Neural cell (in vitro differentiated cells): ENCODE data around the gene RAB3IL1. TPM values are rescaled to one million over a fixed set of nuclear protein-coding genes. Genes with fewer than 3 reads are reported as not detected.

Experiments
- H2AFZ ChIP-seq: fragments of 200-600, 300-800 bp; sonication (generic), shearing (Covaris generic); 2 replicates; pipeline ENCODE4 v1.6.0; 2014; ENCODE audit warnings: low read depth, mild to moderate bottlenecking, antibody characterized with exemption, low read length, moderate library complexity
- H3F3A ChIP-seq: fragments of 200-600 bp; shearing (Covaris generic); 2 replicates; pipeline ENCODE4 v1.6.1; 2016; ENCODE audit warnings: mild to moderate bottlenecking, moderate library complexity, mixed read lengths, antibody characterized with exemption, low read length; ENCODE audit not compliant: insufficient read depth, poor library complexity, severe bottlenecking
- H3K27ac ChIP-seq: fragments of 200-600, 300-800 bp; sonication (generic), shearing (Covaris generic); 2 replicates; pipeline ENCODE4 v1.5.1; 2014; ENCODE audit warnings: mild to moderate bottlenecking, low read length, moderate library complexity
- H3K27me3 ChIP-seq: fragments of 300-800, 200-600 bp; sonication (generic), shearing (Covaris generic); 2 replicates; pipeline ENCODE4 v1.6.0; 2014; ENCODE audit warnings: mild to moderate bottlenecking, low read depth, low read length, moderate library complexity; ENCODE audit not compliant: insufficient read depth
- H3K36me3 ChIP-seq: fragments of 300-800, 200-600 bp; sonication (generic), shearing (Covaris generic); 2 replicates; pipeline ENCODE4 v1.5.1; 2014; ENCODE audit warnings: mild to moderate bottlenecking, antibody characterized with exemption, low read length, moderate library complexity; ENCODE audit not compliant: insufficient read depth
- H3K4me2 ChIP-seq: fragments of 300-800, 200-600 bp; sonication (generic), shearing (Covaris generic); 2 replicates; pipeline ENCODE4 v1.6.0; 2014; ENCODE audit warnings: mild to moderate bottlenecking, low read length
- H3K4me3 ChIP-seq: fragments of 300-800, 200-600 bp; sonication (generic), shearing (Covaris generic); 2 replicates; pipeline ENCODE4 v1.5.1; 2014; ENCODE audit warnings: mild to moderate bottlenecking, low read length, moderate library complexity
- H3K79me2 ChIP-seq: fragments of 200-600 bp; shearing (Covaris generic); replicated peaks from 2 replicates; pipeline ENCODE4 v1.6.0; 2014; ENCODE audit warnings: mild to moderate bottlenecking, low read length, moderate library complexity; ENCODE audit not compliant: insufficient read depth
- H3K9ac ChIP-seq: fragments of 300-800, 200-600 bp; sonication (generic), shearing (Covaris generic); 2 replicates; pipeline ENCODE4 v1.6.1; 2016; ENCODE audit warnings: mild to moderate bottlenecking, low read length, mixed read lengths
- H3K9me2 ChIP-seq: fragments of 200-600 bp; shearing (Covaris generic); 2 replicates; pipeline ENCODE4 v1.6.1; 2016; ENCODE audit warnings: mild to moderate bottlenecking, low read length, mixed read lengths; ENCODE audit not compliant: insufficient read depth
- H3K9me3 ChIP-seq: fragments of 200-600, 300-800 bp; sonication (generic), shearing (Covaris generic); 2 replicates; pipeline ENCODE4 v1.6.1; 2016; ENCODE audit warnings: mild to moderate bottlenecking, mixed run types, low read length, moderate library complexity, mixed read lengths
- H4K20me1 ChIP-seq: fragments of 200-600 bp; shearing (Covaris generic); 2 replicates; pipeline ENCODE4 v1.6.1; 2016; ENCODE audit warnings: mild to moderate bottlenecking, mixed run types; ENCODE audit not compliant: insufficient read depth
- CTCF ChIP-seq: fragments of 450-650 bp; IDR thresholded peaks from 2 replicates; pipeline ENCODE4 v1.5.1; 2014; ENCODE audit warnings: antibody characterized with exemption, mild to moderate bottlenecking, moderate library complexity; ENCODE audit not compliant: poor library complexity, severe bottlenecking
- EP300 ChIP-seq: fragments of 450-650 bp; conservative IDR thresholded peaks from 2 replicates; pipeline ENCODE4 v1.6.1; 2014; ENCODE audit warnings: antibody characterized with exemption, mild to moderate bottlenecking, moderate library complexity; ENCODE audit not compliant: poor library complexity, severe bottlenecking
- EZH2 ChIP-seq: fragments of 200-600, 300-800 bp; shearing (Covaris generic), sonication (generic); IDR thresholded peaks from 2 replicates; pipeline ENCODE4 v1.6.1; 2014; ENCODE audit warnings: antibody characterized with exemption, low read length, borderline replicate concordance, mild to moderate bottlenecking; ENCODE audit not compliant: insufficient read depth, poor library complexity, severe bottlenecking
- MXI1 ChIP-seq: fragments of 450-650 bp; conservative IDR thresholded peaks from 2 replicates; pipeline ENCODE4 v1.6.1; 2014; ENCODE audit warnings: antibody characterized with exemption, mild to moderate bottlenecking; ENCODE audit not compliant: poor library complexity, severe bottlenecking
- POLR2AphosphoS5 ChIP-seq: IDR thresholded peaks from 2 replicates; pipeline ENCODE4 v1.6.1; 2012
- RAD21 ChIP-seq: fragments of 450-650 bp; conservative IDR thresholded peaks from 2 replicates; pipeline ENCODE4 v1.6.1; 2014; ENCODE audit warnings: antibody characterized with exemption, mild to moderate bottlenecking, moderate library complexity
- REST ChIP-seq: IDR thresholded peaks from 2 replicates; pipeline ENCODE4 v1.6.1; 2012; ENCODE audit warnings: borderline replicate concordance
- SMC3 ChIP-seq: fragments of 450-650 bp; conservative IDR thresholded peaks from 2 replicates; pipeline ENCODE4 v1.6.1; 2014; ENCODE audit warnings: antibody characterized with exemption, mild to moderate bottlenecking, moderate library complexity; ENCODE audit not compliant: poor library complexity
- TAF1 ChIP-seq: IDR thresholded peaks from 2 replicates; pipeline ENCODE4 v1.6.1; 2012; ENCODE audit warnings: low read depth
- polyA plus RNA-seq: library from polyadenylated mRNA; depleted of rRNA; stranded (reverse); fragments of >200 nt; gene quantifications from 2 replicates; pipeline ENCODE4 v1.2.3, GENCODE V29; 2014

Gene RAB3IL1
- polyA plus RNA-seq, 1 donor from 2014 or later = 1.6 TPM

DNA sequence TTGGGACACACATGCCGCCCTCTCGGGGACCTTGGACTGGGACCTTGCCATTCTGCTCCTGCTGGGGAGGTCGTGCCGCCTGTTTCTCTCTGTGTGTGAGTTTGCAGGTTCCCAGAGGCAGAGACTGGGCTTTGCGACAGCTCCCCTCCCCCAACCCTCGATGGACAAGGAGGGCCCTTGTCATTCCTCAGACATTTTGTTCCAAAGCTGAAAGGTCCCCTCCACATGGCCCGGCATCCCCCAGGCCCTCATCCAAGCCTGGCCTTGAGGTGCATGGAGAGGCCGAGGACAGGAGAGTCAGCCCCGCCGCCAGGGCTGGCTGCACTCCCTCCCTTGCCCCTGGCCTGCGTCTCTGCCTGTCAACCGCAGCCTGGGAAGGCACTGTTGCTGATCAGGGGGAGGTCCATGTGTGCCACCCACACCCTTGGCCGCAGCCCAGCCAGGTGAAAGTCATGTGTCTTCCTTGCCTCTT lies 63.6 kb downstream of the RAB3IL1 start:
- Histone ChIP-seq H4K20me1 (no peaks in the 10 kb centered on the region), H3K27me3 (no peaks in the 10 kb centered on the region), H3K4me3 (no peak overlapping the region), H2AFZ (no peak overlapping the region), H3K4me2 (no peak overlapping the region), H3K9me3 (no peaks in the 10 kb centered on the region), H3K9me2 (no peaks in the 10 kb centered on the region), H3K36me3 (peaks cover 10% of the 10 kb centered on the region), H3F3A (no peaks in the 10 kb centered on the region), H3K27ac (no peak overlapping the region), H3K79me2 (no peaks in the 10 kb centered on the region), H3K9ac (no peak overlapping the region)
- TF ChIP-seq EP300 (no peak), MXI1 (no peak), EZH2 (no peak), POLR2AphosphoS5 (no peak), REST (no peak), RAD21 (no peak), TAF1 (no peak), CTCF (no peak), SMC3 (no peak)

DNA sequence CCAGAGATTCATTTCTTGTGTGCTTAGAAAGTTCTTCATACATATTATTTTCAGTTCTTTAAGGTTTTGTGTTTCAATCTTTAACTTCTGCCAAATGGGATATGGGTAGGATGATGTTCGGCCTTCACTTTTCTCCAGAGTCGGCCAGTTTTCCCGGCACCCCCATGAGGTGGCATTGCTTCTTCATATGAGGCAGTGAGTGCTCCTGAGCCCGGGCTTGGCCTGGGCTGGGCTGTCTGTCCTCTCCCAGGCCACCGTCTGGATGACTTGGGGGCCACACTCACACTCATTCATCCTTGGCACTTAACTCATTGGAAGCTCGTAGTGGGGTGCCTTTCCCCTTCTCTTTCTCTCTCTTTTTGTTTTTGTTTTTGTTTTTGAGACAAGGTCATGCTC lies 65.5 kb downstream of the RAB3IL1 start:
- TF ChIP-seq EZH2 = no peak
- no peak overlapping the region for H3K4me2 ChIP-seq
- no peaks in the 10 kb centered on the region for H3K27me3 ChIP-seq
- H4K20me1 ChIP-seq = no peaks in the 10 kb centered on the region
- no peak overlapping the region for H2AFZ ChIP-seq
- no peak overlapping the region for H3K27ac ChIP-seq
- H3K9me2 ChIP-seq = no peaks in the 10 kb centered on the region
- no peak overlapping the region for H3K4me3 ChIP-seq
- no peaks in the 10 kb centered on the region for H3K79me2 ChIP-seq
- no peak overlapping the region for H3K9ac ChIP-seq
- peaks cover 10% of the 10 kb centered on the region for H3K36me3 ChIP-seq
- no peaks in the 10 kb centered on the region for H3K9me3 ChIP-seq
- H3F3A ChIP-seq = no peaks in the 10 kb centered on the region
